GM21737 (cell line): ENCODE results near the gene GNA14.
A peak's percentile ranks its signal among the peaks of the same experiment; 100 is the strongest.
"Not testable (repeated sequence)": the region's sequence is repeated elsewhere in the genome, so short reads cannot be mapped to it uniquely, and the experiment has no call there.

ENCODE experiments used
- ATAC-seq: cut with Tn5 transposase; IDR thresholded peaks from one replicate; pipeline ENCODE4 v1.9.1; 2021; ENCODE audit warnings: mild to moderate bottlenecking, moderate library complexity; ENCODE audit not compliant: unreplicated experiment

GNA14 gene

DNA sequence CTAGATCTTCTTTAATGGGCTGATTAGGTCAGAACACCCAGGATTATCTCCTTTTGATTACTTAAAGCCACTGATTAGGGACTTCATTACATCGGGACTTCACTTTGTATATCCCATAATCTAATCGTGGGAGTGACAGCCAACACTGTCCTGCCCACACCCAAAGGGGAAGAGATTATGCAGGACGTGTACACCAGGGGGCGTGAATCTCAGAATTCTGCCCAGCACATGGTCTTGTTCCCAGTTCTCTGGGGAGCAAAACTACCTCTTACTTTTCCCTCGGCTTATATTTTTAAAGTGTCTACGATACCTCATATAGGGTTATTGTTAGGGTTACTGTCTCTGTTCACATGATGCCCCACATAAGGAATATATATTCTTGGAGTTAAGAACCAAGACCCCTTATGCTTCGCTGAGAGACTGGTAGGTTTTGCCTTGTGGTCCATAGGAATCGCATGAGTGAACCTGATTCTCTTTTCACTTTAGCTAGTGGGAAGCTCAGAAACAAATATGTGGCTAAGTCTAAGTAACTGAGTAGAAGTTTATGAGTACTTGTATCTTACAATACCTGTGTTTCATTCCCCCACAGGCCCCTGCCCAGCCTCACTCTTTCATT, 192.7 kb downstream of the GNA14 start:
- ATAC-seq = no peak

DNA sequence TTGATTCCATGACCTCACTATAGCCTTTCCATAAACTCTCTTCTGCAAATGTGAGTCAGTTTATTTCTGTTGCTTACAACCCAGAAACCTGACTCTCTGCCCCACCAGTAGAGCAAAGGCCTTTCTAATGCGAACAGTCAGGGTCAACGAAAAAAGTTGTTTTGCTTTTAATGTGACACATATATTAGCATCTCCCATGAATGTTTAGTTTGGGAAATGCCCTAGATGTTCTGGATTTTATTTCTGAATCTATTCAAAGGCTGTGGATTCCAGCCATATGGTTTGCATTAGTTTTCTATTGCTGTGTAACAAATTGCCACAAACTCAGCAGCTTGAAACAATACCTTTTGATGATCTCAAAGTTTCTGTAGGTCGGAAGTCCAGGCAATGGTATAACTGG, 193.5 kb downstream of the GNA14 start:
- no peak for ATAC-seq

DNA sequence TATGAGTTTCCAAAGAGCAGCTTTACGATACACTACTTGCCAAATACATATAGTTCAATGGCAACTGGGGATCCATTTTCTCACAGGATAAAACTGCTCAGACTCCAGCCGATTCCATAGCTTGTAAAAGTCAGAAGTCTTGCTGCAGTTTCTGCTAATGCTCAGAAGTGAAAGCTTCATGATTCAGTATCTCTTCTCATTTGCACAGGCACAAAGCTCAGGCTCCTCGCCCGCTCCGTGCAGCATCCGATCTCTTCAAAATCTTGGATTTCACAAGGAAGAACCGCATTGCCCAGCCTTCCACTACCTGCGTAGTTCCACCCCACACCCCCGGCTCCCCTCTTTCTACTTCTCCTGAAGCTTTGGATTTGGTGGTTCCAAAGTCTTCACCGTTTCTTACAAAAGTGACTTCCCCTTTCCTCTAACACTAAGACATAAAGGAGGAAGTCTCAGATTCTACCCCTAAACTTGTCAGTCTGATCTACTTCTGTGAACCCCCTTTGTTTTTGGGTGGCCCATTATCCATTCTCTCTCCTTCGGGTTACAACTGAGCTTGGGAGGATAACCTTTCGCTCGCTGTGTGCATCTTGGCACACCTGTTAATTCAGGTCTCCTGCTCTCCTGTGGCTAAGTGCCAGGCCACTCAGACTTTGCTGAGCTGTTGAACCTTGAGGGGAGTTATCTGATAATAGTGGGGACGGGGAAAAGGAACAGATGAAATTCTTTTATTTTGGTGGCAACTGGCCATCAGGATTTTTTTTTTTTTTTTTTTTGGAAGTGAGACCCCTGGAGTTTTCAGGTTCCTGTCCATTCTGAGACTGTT, 194.1 kb downstream of the GNA14 start:
- no peak for ATAC-seq

DNA sequence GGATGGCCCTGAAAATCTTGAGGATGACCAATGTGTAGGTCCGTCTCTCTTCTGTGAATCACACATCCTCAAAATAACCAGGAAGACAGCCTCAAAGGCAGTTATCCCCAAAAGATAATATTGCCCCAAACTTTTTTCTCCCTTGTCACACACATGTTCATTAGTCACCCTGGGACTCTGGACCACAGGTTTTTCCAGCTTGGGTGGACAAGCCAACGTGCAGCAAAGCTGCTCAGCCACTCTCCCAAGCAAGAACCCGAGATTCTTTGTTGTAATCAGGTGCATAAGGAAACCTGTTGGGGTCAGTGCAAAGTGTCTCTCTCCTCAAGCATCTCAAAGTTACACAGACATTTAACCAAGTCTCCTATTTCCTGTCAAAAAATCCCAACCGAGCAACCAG, 196.6 kb downstream of the GNA14 start:
- no peak for ATAC-seq

DNA sequence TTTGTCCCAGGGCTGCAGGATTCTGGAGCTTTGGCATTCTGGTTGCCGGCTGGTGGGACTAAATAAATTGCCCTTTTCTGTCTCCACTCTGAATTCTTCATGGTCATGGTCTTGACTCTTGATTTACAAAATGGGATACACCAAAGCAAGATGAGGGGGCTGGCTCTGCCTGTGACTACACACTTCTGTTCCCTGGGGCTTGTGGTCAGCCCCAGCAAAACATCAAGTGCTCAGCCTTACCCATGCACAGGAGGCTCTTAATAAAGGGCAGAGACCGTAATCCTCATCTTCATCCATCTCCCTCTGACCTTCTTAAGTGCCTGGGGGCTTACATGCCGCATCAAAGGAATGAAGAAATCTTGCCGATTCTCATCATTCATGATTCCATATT, 198.0 kb downstream of the GNA14 start:
- ATAC-seq = no peak

DNA sequence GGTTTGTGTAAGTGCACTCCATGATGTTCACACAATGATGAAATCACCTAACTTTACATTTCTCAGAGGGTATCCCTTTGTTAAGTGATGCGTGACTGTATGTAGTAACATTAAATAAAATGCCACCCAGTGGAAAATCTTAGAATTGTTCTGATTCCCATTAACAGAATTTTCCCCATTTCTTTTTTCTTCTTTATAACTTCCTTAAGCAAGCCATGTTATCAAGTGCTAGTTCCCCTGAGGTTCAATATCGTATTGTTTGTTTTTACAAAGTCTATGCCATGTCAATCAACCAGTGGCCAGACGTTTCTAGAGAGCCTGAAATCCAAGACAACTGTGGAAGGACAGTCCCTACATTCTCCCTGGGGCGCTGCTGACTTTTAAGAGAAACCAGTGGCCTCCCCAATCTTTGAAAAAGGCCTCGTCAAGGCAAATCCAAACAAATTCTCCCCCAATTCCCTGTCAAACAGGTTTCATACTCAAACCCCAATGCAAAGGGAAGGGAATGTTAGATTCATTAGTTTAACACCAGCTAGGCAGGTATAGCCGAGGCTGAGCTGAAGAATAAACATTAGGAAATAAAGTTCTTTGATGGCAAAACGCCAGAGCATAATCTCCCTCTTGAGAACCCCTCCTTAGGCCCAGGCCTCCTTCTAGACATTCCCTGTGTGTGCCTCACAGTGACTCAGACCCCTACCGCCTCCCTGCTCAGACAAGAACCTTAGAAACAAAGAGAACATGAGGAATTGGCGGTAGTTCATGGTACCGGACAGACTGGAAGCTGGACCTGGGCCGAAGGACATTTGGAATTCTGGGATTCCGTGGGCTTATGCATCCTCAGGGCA, 198.7 kb downstream of the GNA14 start:
- ATAC-seq = no peak

DNA sequence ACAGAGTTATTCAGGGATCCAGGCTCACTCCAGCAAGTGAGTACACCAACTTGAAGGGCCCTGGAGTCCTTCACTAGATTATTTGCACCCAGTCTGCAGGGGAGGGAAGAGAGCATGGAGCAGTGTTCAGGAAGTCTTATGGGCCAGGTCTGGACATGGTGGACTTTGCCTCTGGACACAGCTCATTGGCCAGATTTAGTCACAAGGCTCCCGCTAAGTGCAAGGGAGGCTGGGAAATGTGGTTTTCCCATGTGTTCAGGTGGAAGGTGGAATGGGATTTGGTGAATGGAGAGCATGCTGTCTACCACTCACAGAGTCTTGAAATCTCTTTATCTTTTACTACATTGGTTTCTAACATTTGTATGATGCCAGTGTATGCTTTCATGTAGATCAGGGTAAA, 200.5 kb downstream of the GNA14 start:
- ATAC-seq = no peak

DNA sequence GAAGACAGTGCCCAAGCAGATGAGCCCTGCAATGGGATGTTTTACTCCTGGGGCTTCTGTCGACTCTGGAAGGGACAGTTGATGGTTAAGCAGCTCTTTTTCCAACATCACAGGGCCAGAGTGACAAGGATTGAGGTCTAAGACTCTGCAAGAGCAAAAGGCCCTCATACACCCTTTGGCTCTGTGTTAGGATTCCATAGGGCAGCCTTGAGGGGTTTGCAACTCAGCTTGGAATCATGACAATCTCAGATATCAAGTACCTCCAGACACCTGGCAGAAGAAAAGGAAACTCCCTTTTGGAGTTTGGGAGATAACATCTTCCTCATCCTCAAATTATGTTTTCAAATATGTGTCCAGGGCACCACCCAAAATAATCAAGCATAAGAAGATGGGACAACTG, 205.7 kb downstream of the GNA14 start:
- ATAC-seq = no peak

DNA sequence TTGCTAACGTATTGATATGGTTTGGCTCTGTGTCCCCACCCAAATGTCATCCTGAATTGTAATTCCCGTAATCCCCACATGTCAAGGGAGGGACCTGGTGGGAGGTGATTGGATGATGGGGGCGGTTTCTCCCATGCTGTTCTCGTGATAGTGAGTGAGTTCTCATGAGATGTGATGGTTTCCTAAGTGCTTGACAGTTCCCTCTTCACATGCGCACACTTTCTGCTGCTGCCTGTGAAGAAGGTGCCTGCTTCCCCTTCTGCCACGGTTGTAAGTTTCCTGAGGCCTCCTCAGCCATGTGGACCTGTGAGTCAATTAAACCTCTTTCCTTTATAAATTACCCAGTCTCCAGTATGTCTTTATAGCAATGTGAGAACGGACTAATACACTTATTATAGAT, 207.0 kb downstream of the GNA14 start:
- not testable (repeated sequence) for ATAC-seq

DNA sequence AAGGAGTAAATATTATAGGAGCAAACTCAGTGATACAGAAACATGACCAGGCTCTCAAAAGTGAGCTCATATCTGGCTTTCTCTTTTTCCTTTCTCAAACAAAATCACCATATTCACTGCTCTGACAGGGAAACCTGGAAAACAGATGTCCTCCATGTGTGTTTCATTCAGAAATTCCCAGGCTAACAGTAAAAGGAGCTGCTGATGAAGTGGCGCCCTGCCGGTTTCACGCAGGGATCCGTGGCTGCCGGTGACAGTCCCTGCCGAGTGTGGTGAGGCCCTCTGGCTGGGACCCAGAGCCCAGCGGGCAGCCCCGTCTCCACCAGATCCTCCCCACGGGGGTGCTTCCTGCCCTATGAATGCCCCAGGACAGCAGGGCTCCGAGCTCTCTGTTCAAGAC, 208.1 kb downstream of the GNA14 start:
- ATAC-seq = no peak

DNA sequence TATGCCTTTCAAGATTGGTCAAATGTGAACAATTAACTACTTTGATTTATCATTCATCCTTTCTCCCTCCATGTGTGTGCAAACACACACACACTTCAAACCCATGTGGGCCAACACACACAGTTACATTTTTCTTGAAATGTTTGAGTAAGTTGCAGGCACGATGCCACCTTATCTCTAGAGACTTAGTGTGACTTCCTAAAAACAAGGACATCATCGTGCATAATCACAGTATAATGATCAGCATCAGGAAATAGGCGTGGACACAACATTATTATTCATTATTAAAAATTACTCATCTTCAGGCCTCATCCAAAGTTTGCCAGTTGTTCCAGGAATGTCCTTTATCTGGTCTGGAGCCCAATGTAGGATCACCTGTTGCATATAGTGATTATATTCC, 209.5 kb downstream of the GNA14 start:
- ATAC-seq = no peak

DNA sequence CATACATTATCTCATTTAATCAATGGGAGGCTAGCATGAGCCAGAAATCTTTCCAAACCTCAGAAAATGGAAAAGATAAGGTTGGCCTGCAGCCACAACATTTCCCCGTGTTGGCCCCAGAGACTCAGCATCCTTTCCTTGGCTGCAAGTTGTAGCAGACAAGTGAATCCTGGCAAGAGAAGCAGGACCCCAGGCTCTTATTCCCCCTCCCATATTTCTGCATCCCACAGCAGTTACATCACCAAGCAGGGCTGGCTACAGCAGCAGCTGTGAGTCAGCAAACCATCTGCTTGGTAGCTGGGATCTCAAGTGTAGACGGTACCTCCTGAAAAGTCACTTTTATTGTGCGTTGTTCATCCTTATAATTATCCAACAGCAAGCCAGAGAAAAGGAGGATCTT, 212.4 kb downstream of the GNA14 start:
- ATAC-seq = no peak

DNA sequence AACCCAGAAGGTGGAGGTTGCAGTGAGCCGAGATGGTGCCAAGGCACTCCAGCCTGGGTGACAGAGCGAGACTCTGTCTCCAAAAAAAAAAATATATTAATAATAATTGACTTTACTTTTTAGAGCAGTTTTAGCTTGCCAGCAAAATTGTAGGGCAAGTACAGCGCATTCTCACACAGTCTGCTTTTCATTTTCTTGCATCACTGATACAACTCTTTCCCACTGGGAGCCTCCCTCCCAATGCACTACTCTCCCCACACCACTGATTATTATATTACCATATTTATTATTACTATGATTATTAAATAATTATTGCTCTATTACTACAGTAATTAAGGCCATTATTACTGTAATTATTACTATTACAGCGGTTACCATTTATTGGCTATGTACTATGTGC, 212.8 kb downstream of the GNA14 start:
- no peak for ATAC-seq

DNA sequence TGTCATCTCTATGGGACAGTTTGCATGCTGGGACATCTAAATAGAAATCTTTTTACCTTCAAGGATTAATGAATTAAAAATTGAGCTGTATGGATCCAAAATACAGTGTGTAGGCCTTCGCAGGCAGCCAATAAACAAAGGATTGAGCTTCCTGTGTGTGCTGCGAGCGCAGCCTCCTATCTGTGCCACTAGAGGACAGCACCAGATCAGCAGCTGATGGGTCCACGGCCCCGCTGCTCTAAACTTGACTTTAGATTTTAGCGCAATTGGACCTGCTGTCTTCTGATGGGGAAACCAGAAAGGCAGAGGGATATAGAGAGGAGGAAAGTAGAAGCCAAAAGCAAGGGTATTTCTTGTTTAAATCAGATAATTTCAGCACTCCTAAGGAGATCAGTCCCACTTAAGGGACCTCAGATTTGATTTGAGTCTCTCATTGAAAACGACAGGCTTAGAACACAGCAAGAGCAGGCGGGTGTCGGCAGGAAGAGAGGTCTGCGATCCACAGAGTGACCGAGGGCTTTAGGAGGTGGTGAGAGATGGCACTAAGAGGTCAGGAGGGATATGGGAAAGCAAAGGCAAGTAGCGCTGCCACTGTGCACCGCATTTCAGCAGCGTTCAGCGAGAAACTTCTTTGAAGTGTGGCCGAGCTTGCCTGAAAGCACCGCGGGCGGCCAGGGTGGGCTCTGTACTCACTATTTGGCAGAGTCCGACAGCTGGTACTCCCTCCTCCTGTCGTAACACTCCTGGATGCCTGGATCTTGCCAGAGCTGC, 214.3 kb downstream of the GNA14 start:
- peak; percentile 74 for ATAC-seq

DNA sequence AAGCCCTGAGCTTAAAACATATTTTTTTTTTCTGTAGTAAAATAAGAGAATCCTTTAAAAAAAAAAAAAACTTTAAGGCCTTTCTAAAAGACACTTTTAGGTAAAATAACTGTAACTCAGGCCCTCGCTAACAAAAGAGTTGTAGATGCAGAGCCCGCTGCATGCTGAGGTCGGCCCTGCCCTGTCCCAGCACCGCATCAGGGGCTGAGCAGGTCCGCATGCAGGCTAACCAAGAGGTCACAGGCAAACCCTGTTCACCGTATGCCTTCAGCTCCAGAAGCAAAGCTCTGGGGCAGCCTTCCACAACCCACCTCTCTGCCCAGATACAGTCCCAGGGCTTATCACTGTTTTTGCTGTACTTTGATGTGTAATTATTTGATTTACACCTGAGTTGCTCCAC, 216.1 kb downstream of the GNA14 start:
- no peak for ATAC-seq

DNA sequence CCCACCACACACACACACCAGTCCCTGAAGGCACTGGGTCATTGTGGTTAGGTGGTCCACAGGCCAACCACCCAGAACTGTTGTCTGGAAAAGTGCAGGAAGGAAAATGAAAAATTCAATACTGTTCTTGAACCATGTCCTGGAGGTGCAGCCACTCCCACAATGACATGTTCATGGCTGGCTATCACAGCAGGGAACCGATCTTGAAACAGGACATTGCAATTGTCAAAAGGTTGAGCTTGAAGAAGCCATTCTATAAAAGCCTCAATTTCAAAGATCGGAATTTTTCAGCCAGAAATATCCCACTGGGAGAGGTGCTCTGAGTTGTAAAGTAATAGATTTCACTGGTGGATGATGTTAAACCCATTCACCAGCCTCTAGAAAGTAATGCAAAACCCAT, 218.2 kb downstream of the GNA14 start:
- ATAC-seq = no peak

DNA sequence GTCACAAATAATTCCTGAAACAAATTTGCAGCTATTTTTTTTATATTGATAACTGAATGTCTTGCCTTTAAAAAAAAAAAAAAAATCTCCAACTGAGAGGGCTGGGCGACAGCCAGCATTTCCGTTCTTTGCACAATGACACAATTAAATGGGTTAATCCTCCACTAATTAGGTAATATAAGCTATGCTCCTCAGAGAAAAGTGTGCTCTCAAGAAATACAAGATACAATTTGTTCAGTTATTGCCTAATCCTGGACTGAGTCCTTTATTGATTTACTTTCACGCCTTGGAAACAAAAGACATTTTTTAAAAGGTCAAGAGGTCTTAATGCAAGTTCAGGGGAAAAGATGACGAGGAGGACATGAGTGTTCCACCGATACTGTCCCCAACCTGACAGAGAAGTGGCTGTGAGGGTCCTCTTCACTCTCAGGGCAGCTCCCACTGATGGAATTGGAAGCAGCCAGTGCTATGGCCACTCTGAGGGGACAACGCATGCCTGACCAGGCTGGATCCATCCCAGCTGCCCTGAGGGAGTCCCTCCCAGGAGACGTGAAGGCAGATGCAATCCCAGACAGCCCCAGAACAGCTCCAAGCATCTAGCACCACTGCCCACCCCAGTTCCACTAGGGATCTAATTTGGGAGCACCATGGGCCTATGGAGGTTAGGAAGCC, 220.7 kb downstream of the GNA14 start:
- ATAC-seq = no peak

DNA sequence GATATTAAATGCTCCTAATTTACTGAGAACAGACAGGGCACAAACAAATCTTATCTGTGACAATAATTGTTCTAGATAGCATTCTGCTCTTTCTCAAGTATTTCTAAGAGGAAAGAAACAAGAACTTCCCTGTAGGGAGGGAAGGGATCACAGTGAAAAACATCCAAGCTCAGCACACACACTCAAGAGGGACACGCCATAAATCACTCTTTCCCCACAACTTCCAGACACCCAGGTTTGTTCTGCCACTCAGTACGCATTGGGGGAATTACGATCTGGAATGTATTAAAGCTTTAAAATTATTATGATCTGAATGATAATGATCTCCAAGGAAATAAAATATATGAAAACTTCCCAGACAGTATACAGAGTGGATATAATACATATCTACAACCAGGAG, 221.4 kb downstream of the GNA14 start:
- no peak for ATAC-seq

DNA sequence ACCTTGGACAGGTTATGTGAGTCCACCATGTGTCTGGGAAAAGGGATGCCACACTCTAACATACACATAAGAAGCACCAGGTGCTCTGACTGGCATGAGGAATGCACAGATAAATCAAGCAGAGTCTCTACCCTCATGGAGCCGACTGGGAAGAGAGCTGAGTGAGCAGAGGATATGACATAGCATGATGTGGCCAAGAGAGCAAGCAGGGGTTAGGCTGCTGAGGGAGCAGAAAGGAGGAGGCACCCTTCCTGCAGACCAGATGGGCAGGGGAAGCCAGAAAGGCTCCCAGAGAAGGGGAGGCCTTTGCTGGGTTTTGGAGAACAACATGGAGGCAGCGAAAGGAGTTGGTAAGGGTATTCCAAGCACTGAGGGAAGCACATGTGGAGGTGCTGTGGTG, 223.1 kb downstream of the GNA14 start:
- ATAC-seq = no peak

DNA sequence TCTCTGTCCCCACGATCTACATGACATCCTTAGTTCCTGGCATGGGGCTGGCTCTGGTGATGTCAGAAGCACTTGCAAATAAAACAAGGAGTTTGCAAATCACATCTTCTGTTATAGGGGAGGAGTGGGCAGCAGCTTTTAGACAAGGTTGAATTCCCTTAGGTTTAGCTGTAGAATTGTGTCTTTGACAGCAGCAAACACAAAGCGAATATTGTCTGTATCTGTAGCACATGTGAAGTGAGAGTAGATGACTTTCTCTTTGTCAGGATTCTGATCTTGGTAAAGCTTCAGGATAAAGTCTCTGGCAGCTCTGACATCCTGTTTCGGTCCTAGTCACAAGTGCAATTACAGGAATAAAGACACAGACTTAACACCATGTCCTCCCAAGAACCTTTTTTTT, 224.3 kb downstream of the GNA14 start:
- no peak for ATAC-seq

DNA sequence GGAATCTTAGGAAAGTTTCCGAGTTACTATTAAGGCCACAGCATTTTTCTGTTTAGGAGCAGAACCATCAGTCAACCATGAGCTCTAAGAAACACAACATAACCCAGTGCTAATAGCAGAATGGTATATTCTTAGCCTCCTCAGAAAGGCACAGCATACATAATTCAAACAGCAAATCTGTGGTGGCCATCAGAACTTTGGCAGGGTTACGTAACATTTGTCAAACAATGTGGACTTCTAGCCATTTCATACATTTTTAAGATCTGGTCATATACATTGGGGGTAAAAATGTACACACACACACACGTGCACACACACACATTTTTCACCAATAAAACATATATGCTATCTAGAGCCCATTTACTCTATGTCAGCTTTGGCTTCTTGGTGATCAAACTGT, 225.2 kb downstream of the GNA14 start:
- no peak for ATAC-seq
